Upper lobe of left lung (tissue), 4 donors: ENCODE results near the gene TMEM95.

Source experiments
- CTCF ChIP-seq, 6 experiments: fragments of 450-650 bp in 4 of 6; fragments of 200-600 bp in 2 of 6; sonication (generic) in 2 of 6; IDR thresholded peaks; one replicate each; pipeline ENCODE4 v1.5.1; 2016 to 2019; ENCODE audit warnings: antibody characterized with exemption in 6 of 6
- POLR2AphosphoS5 ChIP-seq, 2 donors: sonication (generic); formaldehyde crosslinking; IDR thresholded peaks; one replicate each; pipeline ENCODE4 v1.5.1; 2017; ENCODE audit warnings: antibody characterized with exemption in 2 of 2

GRCh38 chr17:7384489-7385081, 29.6 kb downstream of the TMEM95 start:
- TF ChIP-seq CTCF (IDR thresholded peaks at IDR 0.05) (no peak), POLR2AphosphoS5 (IDR thresholded peaks at IDR 0.05) (no peak)
